Measurements from ENCODE around the gene ZNF641.

The ZNF641 gene

GRCh38 chr12:48350249-48351021 is at the start of gene ZNF641:
TSS of gene ZNF641 (minus strand) at chr12:48350919. CDS start at chr12:48348090, 2,829 bp downstream.
- peak; percentile 47 for DNase-seq (ENCODE audit: low read depth)

GRCh38 chr12:48390026-48390425 is 39.3 kb upstream of the ZNF641 start:
- no peak for DNase-seq (ENCODE audit: low read depth)

- DNase-seq (ENCODE audit: low read depth), result no peak
Measured at GRCh38 chr12:48389409-48389808, 38.7 kb upstream of the ZNF641 start.

GRCh38 chr12:48388938-48389337 is 38.2 kb upstream of the ZNF641 start:
- DNase-seq (ENCODE audit: low read depth), result no peak

- no peak for DNase-seq (ENCODE audit: low read depth)
Measured at GRCh38 chr12:48388460-48388859, 37.7 kb upstream of the ZNF641 start.

- DNase-seq (ENCODE audit: low read depth), result no peak
Measured at GRCh38 chr12:48380596-48380995, 29.9 kb upstream of the ZNF641 start.

GRCh38 chr12:48379794-48380193 is 29.1 kb upstream of the ZNF641 start:
- DNase-seq (ENCODE audit: low read depth), result no peak

GRCh38 chr12:48377646-48378045 is 26.9 kb upstream of the ZNF641 start:
- DNase-seq (ENCODE audit: low read depth), result no peak

GRCh38 chr12:48374164-48374563 is 23.4 kb upstream of the ZNF641 start:
- no peak for DNase-seq (ENCODE audit: low read depth)

GRCh38 chr12:48366131-48366530 is 15.4 kb upstream of the ZNF641 start:
- no peak for DNase-seq (ENCODE audit: low read depth)

- DNase-seq (ENCODE audit: low read depth), result no peak
Measured at GRCh38 chr12:48361664-48362339, 11.1 kb upstream of the ZNF641 start.

GRCh38 chr12:48358937-48359513 is 8.3 kb upstream of the ZNF641 start:
- no peak for DNase-seq (ENCODE audit: low read depth)

- DNase-seq (ENCODE audit: low read depth), result no peak
Measured at GRCh38 chr12:48356041-48356768, 5.5 kb upstream of the ZNF641 start.

- no peak for DNase-seq (ENCODE audit: low read depth)
Measured at GRCh38 chr12:48352157-48352760, 1.5 kb upstream of the ZNF641 start.

- no peak for DNase-seq (ENCODE audit: low read depth)
Measured at GRCh38 chr12:48351022-48351708, 446 bp upstream of the ZNF641 start.

- DNase-seq (ENCODE audit: low read depth), result no peak
Measured at GRCh38 chr12:48349471-48349870, 1.2 kb downstream of the ZNF641 start.

GRCh38 chr12:48342980-48343379 is 7.7 kb downstream of the ZNF641 start:
- DNase-seq (ENCODE audit: low read depth), result no peak

GRCh38 chr12:48340943-48341342 is 9.8 kb downstream of the ZNF641 start:
- no peak for DNase-seq (ENCODE audit: low read depth)

- no peak for DNase-seq (ENCODE audit: low read depth)
Measured at GRCh38 chr12:48339442-48340117, 11.1 kb downstream of the ZNF641 start.

- no peak for DNase-seq (ENCODE audit: low read depth)
Measured at GRCh38 chr12:48336564-48336963, 14.2 kb downstream of the ZNF641 start.

GRCh38 chr12:48336061-48336460 is 14.7 kb downstream of the ZNF641 start:
- DNase-seq (ENCODE audit: low read depth), result no peak

Measured in stimulated activated CD8-positive, alpha-beta memory T cell treated with anti-CD3 and anti-CD28 coated beads, Interleukin-15, amount 100 ng/mL, for 24 hours (primary cell).